Measurements from ENCODE around the gene GNB1.

The GNB1 gene

DNA sequence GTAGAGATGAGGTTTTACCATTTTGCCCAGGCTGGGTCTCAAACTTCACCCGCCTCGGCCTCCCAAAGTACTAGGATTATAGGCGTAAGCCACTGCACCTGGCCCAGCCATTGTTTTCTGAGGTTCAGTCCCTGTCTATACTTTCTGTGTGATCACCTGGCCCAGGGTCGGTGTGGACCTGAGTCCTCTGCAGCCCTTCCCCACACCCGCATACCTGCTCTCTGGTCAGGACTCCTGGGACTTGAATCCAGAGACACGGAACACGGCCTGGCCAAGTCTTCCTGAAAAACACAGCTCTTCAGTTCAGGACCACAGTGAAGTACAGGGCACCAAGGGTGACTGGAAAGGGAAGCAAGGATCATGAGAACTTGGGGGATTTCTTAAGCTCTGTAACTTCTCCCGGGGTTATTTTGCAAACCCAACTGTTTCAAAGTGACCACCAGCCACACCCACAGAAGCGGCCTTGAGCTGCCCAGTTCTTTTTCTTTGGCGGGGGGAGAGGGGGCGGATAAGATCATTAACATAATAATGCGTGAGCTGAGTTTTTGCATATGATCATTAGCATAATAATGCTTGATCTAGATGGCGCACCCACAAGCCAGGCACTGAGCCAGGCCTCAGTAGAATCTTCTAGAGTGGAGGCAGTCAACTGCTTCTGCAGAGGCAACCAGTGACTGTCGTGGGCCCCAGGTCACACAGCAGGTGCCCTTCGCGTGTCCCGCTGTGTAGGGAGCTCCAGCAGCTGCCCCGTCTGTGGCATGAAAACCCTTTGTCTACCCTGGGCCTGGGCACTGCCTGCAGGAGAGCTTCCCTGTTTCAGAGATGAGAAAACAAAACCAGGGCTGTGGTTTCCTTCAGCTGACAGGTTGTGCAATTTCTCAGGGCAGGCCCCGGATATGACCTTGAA lies 110.9 kb downstream of the GNB1 start:
- peak; percentile 25 for DNase-seq

DNA sequence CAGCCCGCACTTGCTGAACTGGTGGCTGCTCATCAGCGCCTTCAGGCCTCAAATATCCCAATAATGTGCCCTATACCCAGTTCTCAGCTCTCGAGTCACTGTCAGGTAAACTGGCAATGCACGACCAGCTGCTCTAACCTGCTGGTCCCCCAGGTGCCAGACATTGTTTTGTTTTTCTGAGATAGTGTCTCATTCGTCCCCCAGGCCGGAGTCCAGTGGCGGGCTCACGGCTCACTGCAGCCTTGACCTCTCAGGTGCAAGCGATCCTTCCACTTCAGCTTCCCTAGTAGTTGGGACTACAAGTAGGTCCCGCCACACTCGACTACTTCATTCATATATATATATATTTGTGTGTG lies 111.6 kb downstream of the GNB1 start:
- no peak for DNase-seq

DNA sequence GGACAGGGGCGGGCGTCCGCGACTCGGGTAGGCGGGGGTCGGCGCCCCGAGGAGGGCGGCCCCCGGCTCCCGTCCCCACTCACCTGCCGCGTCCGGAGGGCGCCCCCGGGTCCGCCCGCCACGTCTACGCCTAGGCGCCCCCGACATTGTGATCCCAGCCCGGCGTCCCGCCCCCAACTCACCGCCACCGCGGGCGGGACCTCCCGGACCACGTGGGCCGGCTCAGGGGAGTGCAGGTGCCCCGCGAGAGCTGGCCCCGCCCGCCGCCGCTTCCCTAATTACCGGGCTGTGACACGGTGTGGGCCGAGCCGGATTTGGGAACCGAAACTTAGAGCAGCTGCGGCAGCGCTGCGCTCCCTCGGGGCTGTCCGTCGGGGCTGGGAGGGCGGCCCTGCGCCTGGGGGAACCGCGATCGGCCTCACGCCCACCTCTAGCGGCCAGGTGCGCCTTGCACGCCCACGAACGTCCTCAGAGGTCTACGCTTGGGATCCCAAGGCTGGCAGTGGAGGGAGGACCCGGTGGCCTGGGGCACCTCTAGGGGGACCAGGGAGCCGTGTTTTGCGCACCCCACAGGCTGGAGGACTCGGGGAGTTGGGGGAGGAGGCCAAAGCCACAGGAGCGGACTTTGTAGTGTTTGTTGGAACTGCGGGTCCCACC lies 112.1 kb downstream of the GNB1 start:
- peak; percentile 50 for DNase-seq

DNA sequence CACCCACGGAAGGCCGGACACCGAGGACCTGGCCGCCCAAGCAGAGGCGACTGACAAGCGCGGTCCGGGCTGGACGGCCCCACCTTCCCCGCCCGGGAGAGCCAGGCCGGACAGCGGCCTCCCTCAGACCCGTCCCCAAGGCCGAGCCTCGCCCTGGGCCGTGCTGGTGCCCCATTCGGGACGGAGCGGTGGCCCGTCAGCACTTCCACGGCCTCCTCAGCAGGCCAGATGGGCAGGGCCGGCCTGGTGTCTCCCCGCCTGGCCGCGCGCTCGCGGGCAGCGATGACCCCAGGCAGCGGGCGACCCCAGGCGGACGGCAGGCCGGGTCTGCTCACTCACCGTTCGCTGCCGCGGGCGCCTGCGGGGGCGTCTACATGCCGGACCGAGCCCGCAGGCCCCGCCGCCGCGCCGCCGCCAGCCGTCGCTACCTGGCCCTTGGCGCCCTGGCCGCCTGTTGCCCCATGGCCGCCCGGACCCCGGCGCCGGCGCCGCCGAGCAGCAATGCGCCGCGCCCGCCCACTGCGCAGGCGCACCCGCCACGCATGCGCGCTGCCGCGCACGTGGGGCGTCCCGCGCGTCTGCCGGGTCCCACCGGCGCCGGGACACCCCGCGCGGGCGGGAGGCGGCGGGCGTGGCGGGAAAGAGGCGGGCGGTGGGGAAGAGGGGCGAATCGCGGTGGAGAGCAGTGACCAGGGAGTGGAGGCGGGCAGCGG lies 112.8 kb downstream of the GNB1 start, which contains the start of gene NADK:
NADK (minus strand) TSS at position 521 of the 713 bp plus-strand sequence. CDS start 13,064 bp downstream, outside the sequence.
- peak; percentile 64 for DNase-seq

DNA sequence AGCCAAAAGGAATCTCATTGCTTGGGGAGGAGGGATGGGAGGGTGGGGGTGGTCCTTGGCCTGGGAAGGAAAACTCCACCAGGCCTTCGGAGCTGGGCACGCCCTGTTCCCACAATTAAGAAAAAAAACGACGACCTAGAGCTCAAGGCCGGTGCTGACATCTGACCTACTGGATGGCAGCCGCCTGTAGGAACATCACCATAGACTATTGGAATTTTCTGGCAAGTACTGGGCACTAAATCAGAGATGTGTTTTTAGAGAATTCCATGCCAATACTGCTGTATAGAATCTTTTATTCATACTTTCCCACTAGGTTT lies 113.3 kb downstream of the GNB1 start:
- DNase-seq: no peak

DNA sequence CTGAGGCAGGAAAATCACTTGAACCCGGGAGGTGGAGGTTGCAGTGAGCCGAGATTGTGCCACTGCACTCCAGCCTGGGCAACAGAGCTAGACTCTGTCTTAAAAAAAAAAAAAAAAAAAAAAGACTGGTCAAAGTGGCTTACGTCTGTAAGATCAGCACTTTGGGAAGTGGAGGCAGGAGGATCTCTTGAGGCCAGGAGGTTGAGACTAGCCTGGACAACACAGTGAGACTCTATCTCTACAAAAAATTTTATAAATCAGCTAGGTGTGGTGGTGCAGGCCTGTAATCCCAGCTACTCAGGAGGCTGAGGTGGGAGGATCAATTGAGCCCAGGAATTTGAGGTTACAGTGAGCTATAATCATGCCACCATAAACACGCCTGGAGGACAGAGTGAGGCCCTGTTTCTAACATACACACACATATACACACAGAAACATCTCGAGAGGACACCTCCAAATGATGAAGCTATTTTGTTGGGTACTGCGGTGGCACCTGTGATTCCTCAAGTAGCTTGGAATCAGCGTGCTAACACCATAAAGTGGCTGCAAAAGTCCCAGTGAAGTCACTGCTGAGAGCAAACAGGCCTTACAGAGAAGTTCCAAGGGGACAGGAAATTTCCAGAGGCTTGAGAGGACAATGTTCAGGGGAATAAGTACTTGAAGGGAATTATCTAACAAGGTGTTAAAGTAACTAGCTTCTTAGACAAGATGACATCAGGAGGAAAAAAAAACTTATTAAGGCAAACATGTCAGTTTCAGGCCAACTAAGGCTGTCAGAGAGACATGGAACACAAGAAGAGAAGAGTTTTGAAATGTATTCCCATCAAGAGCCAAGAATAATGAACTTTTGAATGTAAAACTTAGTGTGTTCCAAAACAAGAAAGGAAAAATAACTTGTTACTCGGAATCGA lies 114.0 kb downstream of the GNB1 start:
- DNase-seq: no peak

DNA sequence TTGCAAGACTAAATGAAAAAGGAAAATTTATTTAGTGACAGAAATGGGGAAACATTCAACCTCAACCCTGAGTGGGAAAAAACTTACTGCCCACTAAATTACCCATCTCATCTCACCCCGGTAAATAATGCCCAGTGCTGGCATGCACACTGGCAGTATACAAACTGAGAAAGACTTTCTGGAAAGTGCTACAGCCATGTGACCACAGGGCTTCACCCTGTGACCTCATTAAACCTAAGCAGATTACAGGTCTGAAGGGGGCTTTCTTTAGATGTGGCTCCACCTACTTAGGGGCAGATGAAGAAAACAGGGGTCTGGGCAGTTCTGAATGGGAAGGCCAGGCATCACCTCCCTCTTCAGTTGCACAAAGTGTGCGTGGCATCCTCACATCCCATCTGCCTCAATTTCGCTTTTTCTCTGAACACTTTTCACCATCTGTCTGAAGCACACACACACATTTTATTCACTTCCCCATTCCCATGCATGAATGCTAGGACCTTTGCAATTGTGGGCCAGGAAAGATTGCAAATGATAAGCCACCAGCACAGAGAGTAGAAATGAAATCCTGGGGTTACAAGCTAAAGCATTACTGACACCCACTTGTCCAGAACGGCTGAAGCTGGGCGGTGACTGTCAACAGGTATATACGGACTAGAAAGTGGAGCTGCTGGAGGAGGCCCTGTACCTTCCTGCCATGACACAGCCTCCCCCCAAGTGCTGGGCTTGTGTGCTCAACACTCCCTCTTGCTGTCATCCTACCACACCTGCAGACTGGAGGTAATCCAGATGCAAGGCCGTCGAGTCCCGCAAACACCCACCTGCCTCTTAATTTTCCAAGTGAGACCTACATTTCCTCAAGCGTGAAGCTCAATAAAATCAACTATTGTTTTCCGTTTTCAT lies 115.3 kb downstream of the GNB1 start:
- DNase-seq: no peak

DNA sequence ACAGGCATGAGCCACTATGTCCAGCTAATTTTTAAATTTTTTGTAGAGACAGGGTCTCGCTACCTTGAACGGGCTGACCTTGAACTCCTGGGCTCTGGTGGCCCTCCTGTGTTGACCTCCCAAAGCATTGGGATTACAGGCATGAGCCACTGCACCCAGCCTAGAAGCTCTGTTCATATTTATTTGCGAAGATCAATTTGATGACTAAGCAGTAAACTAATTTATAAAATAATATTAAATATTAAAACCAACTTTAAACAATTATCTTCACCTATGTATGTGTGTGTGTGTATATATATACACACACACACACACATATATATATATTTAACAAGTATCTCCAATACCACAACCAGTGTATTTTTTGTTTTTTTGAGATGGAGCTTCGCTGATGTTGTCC lies 117.0 kb downstream of the GNB1 start:
- DNase-seq: no peak

DNA sequence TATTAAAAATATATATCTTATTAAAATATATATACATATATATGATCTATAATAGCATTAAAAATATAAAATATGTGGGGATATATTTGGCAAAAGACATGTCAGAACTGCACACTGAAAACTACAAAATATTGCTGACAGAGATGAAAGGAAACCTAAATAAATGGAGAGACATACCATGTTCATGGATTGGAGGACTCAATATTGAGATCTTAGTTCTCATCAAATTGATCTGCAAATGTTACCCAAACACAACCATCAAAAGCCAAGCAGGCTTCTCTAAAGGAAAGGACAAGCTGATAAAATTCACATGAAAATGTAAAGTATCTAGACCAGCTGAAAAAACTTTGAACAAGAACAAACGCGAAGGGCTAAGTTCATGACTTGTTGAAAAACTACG lies 119.8 kb downstream of the GNB1 start:
- no peak for DNase-seq

DNA sequence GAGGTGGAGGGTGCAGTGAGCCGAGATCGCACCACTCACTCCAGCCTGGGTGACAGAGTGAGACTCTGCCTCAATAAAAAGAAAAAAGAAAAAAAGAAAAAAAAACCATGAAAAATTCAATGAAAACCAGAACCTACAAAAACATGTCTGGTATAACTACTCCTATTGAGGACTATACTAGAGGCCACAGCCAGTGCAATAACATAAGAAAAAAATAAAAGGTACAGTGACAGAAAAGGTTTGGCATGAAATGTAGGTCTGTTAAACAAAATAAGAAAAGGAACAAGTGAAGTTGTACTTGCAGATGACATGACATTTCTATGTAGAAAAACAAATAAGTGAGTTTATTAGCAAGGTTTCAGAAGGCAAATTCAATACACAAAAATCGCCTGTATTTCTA lies 120.8 kb downstream of the GNB1 start:
- DNase-seq: no peak

DNA sequence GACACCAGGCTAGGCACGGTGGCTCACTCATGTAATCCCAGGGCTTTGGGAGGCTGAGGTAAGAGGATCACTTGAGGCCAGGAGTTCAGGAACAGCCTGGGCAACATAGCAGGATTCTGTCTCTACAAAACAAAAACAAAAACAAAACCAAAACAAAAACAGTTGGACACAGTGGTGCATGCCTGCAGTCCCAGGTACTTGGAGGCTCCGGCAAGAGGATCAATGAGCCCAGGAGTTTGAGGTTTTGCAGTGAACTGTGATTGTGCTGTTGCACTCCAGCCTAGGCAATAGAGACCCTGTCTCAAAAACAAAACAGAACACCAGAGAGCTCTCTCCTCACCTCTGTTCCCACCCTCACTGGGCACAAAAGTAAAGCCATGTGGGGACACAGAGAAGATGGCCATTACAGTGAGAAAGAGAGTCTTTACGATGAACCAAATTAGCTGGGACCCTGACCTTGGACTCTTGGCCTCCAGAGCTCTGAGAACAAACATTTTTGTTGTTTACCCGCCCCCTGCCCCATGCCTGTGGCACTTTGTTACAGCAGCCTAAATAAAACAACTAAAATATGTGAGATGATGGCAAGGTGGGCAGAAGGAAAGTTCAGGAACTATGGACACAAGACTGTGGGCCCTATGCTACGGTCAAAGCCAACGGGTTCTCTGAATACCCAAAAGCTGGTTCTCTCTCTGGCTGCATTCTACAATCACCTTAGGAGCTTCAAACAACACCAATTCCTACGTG lies 122.5 kb downstream of the GNB1 start:
- DNase-seq: no peak

DNA sequence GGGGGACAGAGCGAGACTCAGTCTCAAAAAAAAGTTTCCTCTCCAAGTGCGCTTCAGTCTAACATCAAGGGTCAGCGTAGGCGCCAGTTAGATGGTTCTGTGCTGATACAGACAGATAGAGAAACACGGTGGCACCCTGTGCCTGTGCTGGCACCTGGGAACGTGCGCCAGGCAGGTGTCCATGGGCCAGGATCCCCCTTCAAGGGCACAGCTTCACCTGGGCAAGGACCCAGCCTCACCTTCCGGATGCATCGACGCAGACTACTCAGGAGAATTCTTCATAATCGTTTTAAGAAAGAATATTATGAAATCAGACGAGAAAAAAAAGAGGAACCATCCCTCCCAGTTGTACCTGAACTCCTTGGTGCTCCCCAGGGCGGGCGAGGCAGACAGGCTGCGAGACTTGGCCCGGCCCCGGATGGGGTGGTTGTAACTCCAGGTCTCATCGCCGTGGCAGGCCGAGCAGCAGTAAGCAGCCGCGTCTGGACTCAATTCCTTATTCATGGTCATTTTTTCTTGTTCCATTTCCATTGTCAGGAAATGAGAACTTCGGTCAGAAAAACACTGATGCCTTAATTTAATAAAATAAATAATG lies 125.9 kb downstream of the GNB1 start:
- DNase-seq: no peak

DNA sequence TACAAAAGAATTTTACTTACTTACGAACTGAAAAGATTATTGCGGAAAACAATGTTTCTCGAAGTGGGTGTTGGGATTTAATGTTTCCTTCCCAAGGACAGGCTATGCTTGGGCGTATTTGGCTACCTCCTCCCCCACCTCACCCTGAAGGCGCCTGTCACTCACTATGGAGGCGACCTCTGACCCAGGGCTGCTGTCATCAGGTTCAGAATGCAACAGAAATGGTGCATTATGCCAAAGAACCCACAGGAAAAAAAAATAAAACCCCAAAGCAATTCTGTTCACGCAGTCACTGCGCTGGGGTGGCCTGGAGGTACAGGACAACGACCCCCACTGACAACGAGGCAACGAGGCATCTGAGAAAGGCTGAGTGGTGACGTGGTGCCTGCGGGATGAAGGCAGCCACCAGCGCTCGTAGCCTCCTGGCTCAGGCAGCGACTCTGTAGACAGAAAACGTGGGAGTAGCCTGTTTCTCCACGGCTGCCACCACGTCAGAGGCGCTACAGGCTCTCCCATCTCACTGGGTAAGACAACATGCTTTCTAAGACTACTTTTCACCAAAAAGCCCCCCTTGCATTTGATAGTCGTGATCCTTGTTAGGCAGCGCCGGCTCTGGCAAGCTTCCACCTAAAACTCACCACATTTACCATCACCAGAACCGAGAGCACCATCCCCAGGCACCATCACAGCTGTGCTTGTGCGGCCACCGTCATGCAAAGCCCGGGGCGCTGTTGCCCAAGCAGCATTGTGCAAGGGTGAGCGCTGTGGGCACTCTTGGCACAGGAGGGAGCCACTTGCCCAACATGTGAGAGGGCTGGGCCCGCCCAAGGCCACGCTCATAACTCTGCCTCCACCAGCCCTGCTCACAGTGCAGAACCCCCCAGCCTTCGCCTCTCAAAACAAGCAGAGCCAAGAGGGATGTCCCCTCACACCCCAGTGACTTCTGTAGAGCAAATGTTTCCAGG lies 126.9 kb downstream of the GNB1 start:
- DNase-seq: no peak

DNA sequence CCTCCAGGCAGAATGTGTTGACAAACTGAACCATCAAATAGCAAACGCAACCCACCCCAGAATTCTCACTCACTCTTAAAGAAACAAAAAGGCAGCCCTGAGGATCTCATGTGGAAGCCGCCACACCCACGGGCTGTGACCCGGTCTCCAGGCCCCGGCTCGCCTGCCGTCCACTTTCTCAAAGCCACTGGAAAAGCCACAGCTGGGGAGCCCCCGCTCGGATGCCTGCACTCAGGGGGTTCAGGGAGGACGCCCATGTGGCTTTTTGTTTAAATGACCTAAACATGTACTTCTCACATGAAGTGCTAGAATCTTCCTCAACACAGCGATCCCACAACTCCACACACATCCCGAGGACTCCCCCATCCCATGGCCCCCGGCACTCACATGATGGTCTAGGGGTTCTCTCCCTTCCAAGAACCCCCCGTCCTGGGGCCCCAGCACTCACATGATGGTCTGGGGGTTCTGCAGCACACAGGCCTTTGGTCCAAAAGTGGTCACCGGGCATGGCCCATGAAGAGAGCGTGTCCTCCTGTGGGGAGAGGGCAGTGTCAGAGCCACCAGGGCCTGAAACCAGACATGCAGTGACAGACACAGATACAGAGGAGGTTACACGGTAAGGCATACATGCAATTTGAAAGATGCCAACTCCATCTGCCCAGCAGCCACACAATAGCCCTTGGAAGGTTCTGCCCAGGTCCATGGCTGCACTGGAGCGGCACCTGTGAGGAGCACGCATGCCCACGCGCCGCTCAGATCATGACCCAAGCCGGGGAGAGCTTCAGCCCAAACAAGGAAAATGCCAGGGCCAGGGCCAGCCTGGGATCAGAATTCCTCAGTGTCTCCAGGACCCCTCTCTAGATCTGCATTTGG lies 129.1 kb downstream of the GNB1 start:
- no peak for DNase-seq

DNA sequence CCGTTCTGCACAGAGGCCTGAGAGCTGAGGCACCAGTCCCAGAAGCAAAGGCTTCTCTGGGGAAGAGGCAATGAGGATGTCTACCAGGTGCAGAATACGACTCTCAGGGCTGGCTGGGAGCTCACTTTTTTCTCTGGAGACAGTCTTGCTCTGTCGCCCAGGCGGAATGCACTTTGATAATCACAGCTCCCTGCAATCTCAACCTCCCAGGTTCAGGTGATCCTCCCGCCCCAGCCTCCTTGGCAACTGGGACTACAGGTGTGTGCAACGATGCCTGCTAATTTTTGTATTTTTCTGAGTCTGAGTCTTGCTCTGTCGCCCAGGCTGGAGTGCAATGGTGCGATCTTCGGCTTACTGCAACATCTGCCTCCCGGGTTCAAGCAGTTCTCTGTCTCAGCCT lies 130.2 kb downstream of the GNB1 start:
- DNase-seq: no peak

DNA sequence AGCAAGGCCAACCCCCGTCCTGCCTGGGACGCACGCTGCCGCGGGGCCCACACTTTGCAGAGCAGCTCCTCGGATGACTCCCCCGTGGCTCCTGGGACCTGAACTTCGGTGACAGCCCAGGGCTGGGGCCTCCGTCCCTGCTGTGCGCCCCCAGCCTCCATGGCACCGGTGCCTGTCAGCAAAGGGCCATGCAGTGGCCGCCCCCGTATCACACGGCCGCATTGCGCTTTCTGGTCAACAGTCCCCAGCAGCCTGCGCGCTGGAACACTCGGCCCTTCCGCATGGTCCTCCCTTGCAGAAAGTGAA lies 130.6 kb downstream of the GNB1 start:
- DNase-seq: no peak

DNA sequence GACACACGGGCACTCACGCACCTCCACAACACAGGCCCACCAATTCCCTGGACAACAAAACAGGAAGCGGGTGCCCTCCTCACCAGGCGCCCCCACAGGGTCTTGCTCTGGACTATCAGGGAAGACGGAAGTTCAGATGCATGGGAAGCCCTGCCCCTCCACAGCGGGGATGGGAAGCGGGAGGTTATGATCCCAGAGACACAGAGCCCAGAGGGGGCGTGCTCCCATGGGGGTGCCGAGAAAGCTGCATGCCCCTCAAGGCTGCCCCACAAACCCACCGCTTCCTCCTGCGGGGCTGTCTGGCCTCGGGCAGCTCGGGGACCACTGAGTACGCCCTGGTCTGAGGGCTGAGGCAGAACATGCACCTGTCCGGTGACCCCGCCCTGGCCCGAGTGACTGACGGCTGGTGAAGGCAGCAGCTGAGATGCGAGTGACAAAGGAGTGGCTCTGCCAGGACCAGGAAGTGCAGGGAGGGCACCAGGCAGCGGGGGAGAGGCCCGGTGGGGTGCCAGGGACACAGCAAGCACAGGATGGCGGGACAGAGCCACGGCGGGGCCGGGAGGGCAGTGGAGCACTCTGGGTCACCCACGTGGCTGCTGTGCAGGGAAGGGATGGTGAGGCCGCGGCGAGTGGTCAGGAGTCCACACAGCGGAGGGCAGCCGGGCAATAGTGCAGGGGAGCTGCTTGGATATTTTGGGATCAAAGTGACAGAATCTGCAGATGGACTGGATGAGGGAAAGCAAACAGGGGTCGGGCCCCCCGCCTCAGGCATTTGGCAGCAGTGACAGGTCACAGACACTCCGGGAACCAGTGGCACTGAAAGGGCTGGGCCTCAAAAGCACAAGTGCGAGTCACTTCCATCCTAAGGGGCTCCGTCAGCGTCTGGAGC lies 131.2 kb downstream of the GNB1 start:
- no peak for DNase-seq

Measured in retina (tissue), 1 donor.